Astrocyte of the cerebellum (primary cell): Measurements from ENCODE around the gene HSPB6.

Source experiments
- DNase-seq: peaks from one replicate; pipeline ENCODE4 v3.0.0-alpha.2; 2011; ENCODE audit warnings: low read depth
- H3K4me3 ChIP-seq: 2 replicates; pipeline ENCODE4 v1.5.1; 2011; ENCODE audit warnings: mild to moderate bottlenecking, low read depth, low read length, moderate library complexity
- CTCF ChIP-seq: IDR thresholded peaks from 2 replicates; pipeline ENCODE4 v1.5.1; 2012; ENCODE audit warnings: low read length, low read depth, moderate library complexity, mild to moderate bottlenecking; ENCODE audit errors: missing control alignments
- in situ Hi-C: cut with HindIII; loops from 2 replicates; pipeline ENCODE4 v1.10.0; 2017; ENCODE audit warnings: low sequenced_read_pairs

HSPB6 gene

GRCh38 chr19:35755550-35756376 lies 1.1 kb downstream of the HSPB6 start:
- in situ Hi-C loops = no loop called here

GRCh38 chr19:35755131-35755549 lies 1.7 kb downstream of the HSPB6 start:
- no peak for TF ChIP-seq CTCF

More at GRCh38 chr19:35755550-35756376, 1.1 kb downstream of the HSPB6 start:
- no peak for TF ChIP-seq CTCF
- H3K4me3 ChIP-seq = peak overlapping the region; percentile 94
- no peak for DNase-seq

GRCh38 chr19:35754370-35755130 lies 2.3 kb downstream of the HSPB6 start:
- TF ChIP-seq CTCF = no peak
- no peak for DNase-seq
- no peak overlapping the region for H3K4me3 ChIP-seq
- in situ Hi-C loops = no loop called here

More at GRCh38 chr19:35755131-35755549, 1.7 kb downstream of the HSPB6 start:
- in situ Hi-C loops = no loop called here
- DNase-seq = no peak
- H3K4me3 ChIP-seq = no peak overlapping the region

GRCh38 chr19:35753634-35754369 lies 3.0 kb downstream of the HSPB6 start:
- DNase-seq = no peak
- no peak overlapping the region for H3K4me3 ChIP-seq
- no peak for TF ChIP-seq CTCF
- in situ Hi-C loops = no loop called here

- no peak for DNase-seq
- no peak overlapping the region for H3K4me3 ChIP-seq
- TF ChIP-seq CTCF = no peak
- in situ Hi-C loops = no loop called here
These were observed 4.0 kb downstream of the HSPB6 start for GRCh38 chr19:35752746-35753350.
